HEK293 (cell line): ENCODE measurements around the gene ERI3.

Experiments used
- SALL2 ChIP-seq: fragments of 450-650 bp; formaldehyde crosslinking; IDR thresholded peaks from 2 replicates; pipeline ENCODE4 v1.5.0; 2017; ENCODE audit warnings: missing biosample characterization, mild to moderate bottlenecking, missing genetic modification characterization, borderline replicate concordance
- SCRT2 ChIP-seq: fragments of 450-650 bp; formaldehyde crosslinking; IDR thresholded peaks from 2 replicates; pipeline ENCODE4 v1.5.1; 2016; ENCODE audit warnings: missing biosample characterization, missing genetic modification characterization
- YY1 ChIP-seq: fragments of 450-650 bp; formaldehyde crosslinking; IDR thresholded peaks from 2 replicates; pipeline ENCODE4 v1.5.1; 2018; ENCODE audit warnings: missing biosample characterization, missing genetic modification characterization
- ZNF416 ChIP-seq: fragments of 450-650 bp; formaldehyde crosslinking; IDR thresholded peaks from 2 replicates; pipeline ENCODE4 v1.5.1; 2016; ENCODE audit warnings: missing biosample characterization, missing genetic modification characterization
- ZNF510 ChIP-seq: fragments of 450-650 bp; formaldehyde crosslinking; IDR thresholded peaks from 2 replicates; pipeline ENCODE4 v1.5.1; 2018; ENCODE audit warnings: mild to moderate bottlenecking, missing genetic modification characterization, missing biosample characterization; ENCODE audit not compliant: insufficient replicate concordance
- TF ChIP-seq, protein P1 (sequence below): fragments of 450-650 bp; formaldehyde crosslinking; IDR thresholded peaks from 2 replicates; pipeline ENCODE4 v1.5.1; 2016; ENCODE audit warnings: missing biosample characterization, missing genetic modification characterization
- TF ChIP-seq, protein P2 (sequence below): fragments of 450-650 bp; formaldehyde crosslinking; IDR thresholded peaks from 2 replicates; pipeline ENCODE4 v1.5.1; 2016; ENCODE audit warnings: missing biosample characterization, missing genetic modification characterization

GRCh38 chr1:44275296-44275962 lies 79.6 kb downstream of the ERI3 start:
- TF ChIP-seq YY1 (tag by site-specific recombination) (no peak), SALL2 (tag by site-specific recombination) (no peak), SCRT2 (tag by site-specific recombination) (no peak), ZNF510 (tag by site-specific recombination) (no peak), ZNF416 (tag by site-specific recombination) (no peak)
- TF ChIP-seq, protein P1, sequence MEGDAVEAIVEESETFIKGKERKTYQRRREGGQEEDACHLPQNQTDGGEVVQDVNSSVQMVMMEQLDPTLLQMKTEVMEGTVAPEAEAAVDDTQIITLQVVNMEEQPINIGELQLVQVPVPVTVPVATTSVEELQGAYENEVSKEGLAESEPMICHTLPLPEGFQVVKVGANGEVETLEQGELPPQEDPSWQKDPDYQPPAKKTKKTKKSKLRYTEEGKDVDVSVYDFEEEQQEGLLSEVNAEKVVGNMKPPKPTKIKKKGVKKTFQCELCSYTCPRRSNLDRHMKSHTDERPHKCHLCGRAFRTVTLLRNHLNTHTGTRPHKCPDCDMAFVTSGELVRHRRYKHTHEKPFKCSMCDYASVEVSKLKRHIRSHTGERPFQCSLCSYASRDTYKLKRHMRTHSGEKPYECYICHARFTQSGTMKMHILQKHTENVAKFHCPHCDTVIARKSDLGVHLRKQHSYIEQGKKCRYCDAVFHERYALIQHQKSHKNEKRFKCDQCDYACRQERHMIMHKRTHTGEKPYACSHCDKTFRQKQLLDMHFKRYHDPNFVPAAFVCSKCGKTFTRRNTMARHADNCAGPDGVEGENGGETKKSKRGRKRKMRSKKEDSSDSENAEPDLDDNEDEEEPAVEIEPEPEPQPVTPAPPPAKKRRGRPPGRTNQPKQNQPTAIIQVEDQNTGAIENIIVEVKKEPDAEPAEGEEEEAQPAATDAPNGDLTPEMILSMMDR (tag by site-specific recombination): no peak
- TF ChIP-seq, protein P2, sequence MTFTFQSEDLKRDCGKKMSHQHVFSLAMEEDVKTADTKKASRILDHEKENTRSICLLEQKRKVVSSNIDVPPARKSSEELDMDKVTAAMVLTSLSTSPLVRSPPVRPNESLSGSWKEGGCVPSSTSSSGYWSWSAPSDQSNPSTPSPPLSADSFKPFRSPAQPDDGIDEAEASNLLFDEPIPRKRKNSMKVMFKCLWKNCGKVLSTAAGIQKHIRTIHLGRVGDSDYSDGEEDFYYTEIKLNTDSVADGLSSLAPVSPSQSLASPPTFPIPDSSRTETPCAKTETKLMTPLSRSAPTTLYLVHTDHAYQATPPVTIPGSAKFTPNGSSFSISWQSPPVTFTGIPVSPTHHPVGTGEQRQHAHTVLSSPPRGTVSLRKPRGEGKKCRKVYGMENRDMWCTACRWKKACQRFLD (tag by site-specific recombination): no peak
